Activated CD4-positive, alpha-beta memory T cell treated with anti-CD3 and anti-CD28 coated beads, Interleukin-2, amount 10 ng/mL, durations not matched to agents 7 days and 5 days (primary cell): Measurements from ENCODE around the gene POLR3GL. TPM values are rescaled to one million over a fixed set of nuclear protein-coding genes. Genes with fewer than 3 reads are reported as not detected.
"Not testable (repeated sequence)": the region's sequence is repeated elsewhere in the genome, so short reads cannot be mapped to it uniquely, and the experiment has no call there.

Source experiments
- CTCF ChIA-PET: fragments of 350-600 bp; sonication (Branson Sonifier 250); formaldehyde crosslinking; loops from one replicate; lab custom pipeline; 2021; ENCODE audit warnings: antibody characterized with exemption, inconsistent platforms; lab: Charles Lee
- POLR2A ChIA-PET: fragments of 350-600 bp; sonication (Branson Sonifier 250); formaldehyde crosslinking; loops from one replicate; lab custom pipeline; 2021; ENCODE audit warnings: antibody characterized with exemption; lab: Charles Lee
- DNase-seq: peaks from one replicate; pipeline ENCODE4 v3.0.0-alpha.2; 2020
- H3K27ac Mint-ChIP-seq: one replicate; pipeline ENCODE4 v1.8.0; 2021; ENCODE audit warnings: mild to moderate bottlenecking, mixed read lengths
- H3K27me3 Mint-ChIP-seq: one replicate; pipeline ENCODE4 v1.8.0; 2021; ENCODE audit warnings: mixed read lengths
- H3K36me3 Mint-ChIP-seq: one replicate; pipeline ENCODE4 v1.8.0; 2021; ENCODE audit warnings: low read depth, mixed read lengths
- H3K4me1 Mint-ChIP-seq: one replicate; pipeline ENCODE4 v1.8.0; 2021; ENCODE audit warnings: mixed read lengths
- H3K4me3 Mint-ChIP-seq: one replicate; pipeline ENCODE4 v1.8.0; 2021; ENCODE audit warnings: mild to moderate bottlenecking, mixed read lengths
- H3K9me3 Mint-ChIP-seq: one replicate; pipeline ENCODE4 v1.8.0; 2021; ENCODE audit warnings: mixed read lengths
- total RNA-seq, 2 experiments: library from RNA; stranded (reverse); gene quantifications; one replicate each; pipeline ENCODE4 v1.2.3, GENCODE V29; 2021

Gene POLR3GL
- total RNA-seq, 2 experiments from 2014 or later, result 32.4 to 33.7 TPM

GRCh38 chr1:146026650-146027049 lies 62.2 kb downstream of the POLR3GL start:
- H3K4me3 Mint-ChIP-seq, DNase-seq, H3K9me3 Mint-ChIP-seq, H3K27ac Mint-ChIP-seq, H3K36me3 Mint-ChIP-seq, H3K4me1 Mint-ChIP-seq: not testable (repeated sequence)
- H3K27me3 Mint-ChIP-seq, result peaks cover 33% of the 10 kb centered on the region
- CTCF ChIA-PET, result interaction anchor here (1.6 kb wide), 1 partner anchor 15 kb away, joined by 3 read pairs; no protein-coding TSS in a partner anchor
- POLR2A ChIA-PET, result interaction anchor here (0.6 to 1.8 kb wide), 3 partner anchors 25 to 77 kb away, joined by 3 to 5 read pairs (median 4); no protein-coding TSS in a partner anchor

Other genes starting within 250 kb of the POLR3GL start
- not detected for gene CD160, start 245.2 kb upstream of the POLR3GL start, total RNA-seq
- gene RNF115, start 140.6 kb upstream of the POLR3GL start, total RNA-seq, result 10 to 100 TPM; 12.9 to 13.1 TPM
- gene POLR3C, start 140.5 kb upstream of the POLR3GL start, total RNA-seq, result 10 to 100 TPM; 29.7 to 32.1 TPM
- 1 to 10 TPM; 2.5 to 2.7 TPM for gene NUDT17, start 119.1 kb upstream of the POLR3GL start, total RNA-seq
- gene PIAS3, start 105.6 kb upstream of the POLR3GL start, total RNA-seq, result 10 to 100 TPM; 21.2 to 21.7 TPM
- under 1 TPM; 0.33 to 0.35 TPM for gene ANKRD35, start 78.8 kb upstream of the POLR3GL start, total RNA-seq
- 1 to 10 TPM in 1 of 2 experiments, under 1 TPM in 1; 0.98 to 1.1 TPM for gene ITGA10, start 54.6 kb upstream of the POLR3GL start, total RNA-seq
- gene PEX11B, start 46.0 kb upstream of the POLR3GL start, total RNA-seq, result 10 to 100 TPM; 29.0 to 33.2 TPM
- gene RBM8A, start 37.2 kb upstream of the POLR3GL start, total RNA-seq, result 100 to 1,000 TPM; 168 to 174 TPM
- gene LIX1L, start 6.7 kb upstream of the POLR3GL start, total RNA-seq, result 10 to 100 TPM; 50.3 to 51.0 TPM
- 1 to 10 TPM; 2.9 to 3.7 TPM for gene ANKRD34A, start 115 bp upstream of the POLR3GL start, total RNA-seq
- 100 to 1,000 TPM; 397 to 407 TPM for gene TXNIP, start 31.9 kb downstream of the POLR3GL start, total RNA-seq
- gene HJV, start 57.0 kb downstream of the POLR3GL start, total RNA-seq, result not detected
- 1 to 10 TPM; 2.1 to 2.2 TPM for gene NBPF10, start 180.1 kb downstream of the POLR3GL start, total RNA-seq